Activated CD4-positive, alpha-beta T cell treated with anti-CD3 and anti-CD28 coated beads for 24 hours (primary cell): ENCODE measurements around the gene ANK3.

ENCODE experiments used
- DNase-seq, 2 donors: peaks; one replicate each; pipeline ENCODE4 v3.0.0-alpha.2; 2020; ENCODE audit warnings: low read depth in 2 of 2

ANK3 gene

GRCh38 chr10:60280475-60280874 lies 109.2 kb downstream of the ANK3 start:
- no peak for DNase-seq

GRCh38 chr10:60277656-60278055 lies 112.0 kb downstream of the ANK3 start:
- no peak for DNase-seq

- no peak for DNase-seq
These were observed 113.4 kb downstream of the ANK3 start for GRCh38 chr10:60276232-60276631.

GRCh38 chr10:60271319-60272040 lies 118.2 kb downstream of the ANK3 start:
- no peak for DNase-seq

- no peak for DNase-seq
These were observed 119.2 kb downstream of the ANK3 start for GRCh38 chr10:60270426-60270825.

- DNase-seq = no peak
These were observed 121.9 kb downstream of the ANK3 start for GRCh38 chr10:60267802-60268201.

- DNase-seq = no peak
These were observed 123.2 kb downstream of the ANK3 start for GRCh38 chr10:60266513-60266912.

- no peak for DNase-seq
These were observed 127.0 kb downstream of the ANK3 start for GRCh38 chr10:60262647-60263126.

- no peak for DNase-seq
These were observed 129.4 kb downstream of the ANK3 start for GRCh38 chr10:60260321-60260720.

- no peak for DNase-seq
These were observed 131.3 kb downstream of the ANK3 start for GRCh38 chr10:60258429-60258797.

GRCh38 chr10:60257767-60258428 lies 131.8 kb downstream of the ANK3 start:
- no peak for DNase-seq

GRCh38 chr10:60254776-60255175 lies 134.9 kb downstream of the ANK3 start:
- no peak for DNase-seq

GRCh38 chr10:60253484-60253883 lies 136.2 kb downstream of the ANK3 start:
- DNase-seq = no peak

- no peak for DNase-seq
These were observed 137.0 kb downstream of the ANK3 start for GRCh38 chr10:60252688-60253087.

- DNase-seq = no peak
These were observed 143.3 kb downstream of the ANK3 start for GRCh38 chr10:60246382-60246781.

GRCh38 chr10:60239228-60239627 lies 150.4 kb downstream of the ANK3 start:
- no peak for DNase-seq

GRCh38 chr10:60238759-60239100 lies 150.9 kb downstream of the ANK3 start:
- no peak for DNase-seq

- DNase-seq = peak in 1 of 2 donors; percentile 6
These were observed 151.5 kb downstream of the ANK3 start for GRCh38 chr10:60237977-60238758.

- DNase-seq = no peak
These were observed 152.7 kb downstream of the ANK3 start for GRCh38 chr10:60236869-60237524.

GRCh38 chr10:60235001-60235400 lies 154.7 kb downstream of the ANK3 start:
- no peak for DNase-seq

GRCh38 chr10:60234551-60234950 lies 155.1 kb downstream of the ANK3 start:
- no peak for DNase-seq

- DNase-seq = no peak
These were observed 158.8 kb downstream of the ANK3 start for GRCh38 chr10:60230892-60231291.
